ENCODE measurements around the gene PDIA2. TPM values are rescaled to one million over a fixed set of nuclear protein-coding genes. Genes with fewer than 3 reads are reported as not detected.

PDIA2 gene
- total RNA-seq, 1 donor from 2014 or later: 1.8 TPM

- intact Hi-C loops (cut with DNase I): no loop called here
- ATAC-seq (ENCODE audit: poor library complexity) (no peak), DNase-seq (no peak)
Measured at GRCh38 chr16:290681-291405, 7.9 kb downstream of the PDIA2 start.

- ATAC-seq (ENCODE audit: poor library complexity): no peak
- intact Hi-C loops (cut with DNase I): no loop called here
- DNase-seq: no peak
Measured at GRCh38 chr16:291539-291938, 8.6 kb downstream of the PDIA2 start.

GRCh38 chr16:293043-293775, 10.2 kb downstream of the PDIA2 start:
- ATAC-seq (ENCODE audit: poor library complexity): no peak

GRCh38 chr16:296276-296675, 13.3 kb downstream of the PDIA2 start:
- no peak for ATAC-seq (ENCODE audit: poor library complexity)
- intact Hi-C loops (cut with DNase I): no loop called here
- no peak for DNase-seq

More at GRCh38 chr16:293043-293775, 10.2 kb downstream of the PDIA2 start:
- intact Hi-C loops (cut with DNase I): no loop called here
- no peak for DNase-seq

GRCh38 chr16:296806-297510, 14.0 kb downstream of the PDIA2 start:
- intact Hi-C loops (cut with DNase I): no loop called here
- DNase-seq: no peak
- no peak for ATAC-seq (ENCODE audit: poor library complexity)

GRCh38 chr16:297832-298231, 14.9 kb downstream of the PDIA2 start:
- intact Hi-C loops (cut with DNase I): no loop called here
- ATAC-seq (ENCODE audit: poor library complexity): no peak
- no peak for DNase-seq

GRCh38 chr16:301235-301634, 18.3 kb downstream of the PDIA2 start:
- intact Hi-C loops (cut with DNase I): no loop called here
- DNase-seq (no peak), ATAC-seq (ENCODE audit: poor library complexity) (no peak)

- ATAC-seq (ENCODE audit: poor library complexity) (no peak), DNase-seq (no peak)
- intact Hi-C loops (cut with DNase I): no loop called here
Measured at GRCh38 chr16:301950-302349, 19.0 kb downstream of the PDIA2 start.

GRCh38 chr16:303760-304505, 21.0 kb downstream of the PDIA2 start:
- DNase-seq (no peak), ATAC-seq (ENCODE audit: poor library complexity) (no peak)
- intact Hi-C loops (cut with DNase I): no loop called here

- no peak for ATAC-seq (ENCODE audit: poor library complexity)
- intact Hi-C loops (cut with DNase I): no loop called here
- no peak for DNase-seq
Measured at GRCh38 chr16:305916-306626, 23.1 kb downstream of the PDIA2 start.

GRCh38 chr16:306911-307370, 24.0 kb downstream of the PDIA2 start:
- ATAC-seq (ENCODE audit: poor library complexity): no peak
- intact Hi-C loops (cut with DNase I): no loop called here
- DNase-seq: no peak

GRCh38 chr16:307691-308312, 24.8 kb downstream of the PDIA2 start:
- intact Hi-C loops (cut with DNase I): no loop called here
- DNase-seq (no peak), ATAC-seq (ENCODE audit: poor library complexity) (no peak)

- intact Hi-C loops (cut with DNase I): no loop called here
- ATAC-seq (ENCODE audit: poor library complexity): no peak
Measured at GRCh38 chr16:309476-309875, 26.5 kb downstream of the PDIA2 start.

GRCh38 chr16:311725-312124, 28.8 kb downstream of the PDIA2 start:
- DNase-seq: no peak
- intact Hi-C loops (cut with DNase I): no loop called here
- ATAC-seq (ENCODE audit: poor library complexity): no peak

More at GRCh38 chr16:309476-309875, 26.5 kb downstream of the PDIA2 start:
- no peak for DNase-seq

- intact Hi-C loops (cut with DNase I): no loop called here
- DNase-seq: no peak
Measured at GRCh38 chr16:314351-314750, 31.4 kb downstream of the PDIA2 start.

GRCh38 chr16:314795-315299, 31.9 kb downstream of the PDIA2 start:
- no peak for ATAC-seq (ENCODE audit: poor library complexity)
- intact Hi-C loops (cut with DNase I): no loop called here
- DNase-seq: no peak

More at GRCh38 chr16:314351-314750, 31.4 kb downstream of the PDIA2 start:
- no peak for ATAC-seq (ENCODE audit: poor library complexity)

GRCh38 chr16:316741-317464, 33.9 kb downstream of the PDIA2 start:
- DNase-seq (no peak), ATAC-seq (ENCODE audit: poor library complexity) (no peak)
- intact Hi-C loops (cut with DNase I): no loop called here
